Left colon (tissue), 2 donors: ENCODE results near the gene LAMC1. TPM values are rescaled to one million over a fixed set of nuclear protein-coding genes. Genes with fewer than 3 reads are reported as not detected.

Experiments
- ATAC-seq: fragments of 200-7000 bp; cut with Tn5 transposase; one replicate; pipeline ENCODE4 v1.9.1; 2020; ENCODE audit warnings: mild to moderate bottlenecking, moderate library complexity
- DNase-seq, 2 donors: peaks; one replicate each; pipeline ENCODE4 v3.0.0-alpha.2; 2020
- intact Hi-C, 2 donors: fragments of 100-400 bp; cut with DNase I in 1 of 2; cut with micrococcal nuclease in 1 of 2; formaldehyde crosslinking; loops; one replicate each; pipeline versions ENCODE4 v1.11.2 to v1.14.0; 2022; cut with DNase I, micrococcal nuclease
- long read RNA-seq: library from polyadenylated mRNA; unstranded; transcript quantifications from one replicate; pipeline ENCODE4 v2.0.0, GENCODE V29; 2021
- total RNA-seq, 2 donors: library from RNA; stranded (reverse); fragmentation: NEBNext Ultra II Directional; extraction: Animal tissue kit (Norgen Biotek cat#: 25700); gene quantifications; one replicate each; pipeline ENCODE4 v1.2.1, GENCODE V29; 2021
- donor health status: DM: no; HTN: no; CAD: no.
- donor health status: DM: yes; HTN: yes; CAD: no.

LAMC1 gene
- total RNA-seq, result 10 to 100 TPM; 32.3 to 54.8 TPM
- long read RNA-seq, full-length matches to known transcripts, result 4 of 24 reads
- long read RNA-seq, partial matches to known transcripts, result 18 of 24 reads
- long read RNA-seq, other reads (novel, unspliced or antisense), result 2 of 24 reads

- intact Hi-C loops, result no loop called here
These were observed at the start of gene LAMC1 for GRCh38 chr1:183023146-183023600. Gene LAMC1, plus strand, starts transcription at chr1:183023420. Its CDS starts 297 bp downstream, at chr1:183023717.

GRCh38 chr1:182974506-182975191 lies 48.6 kb upstream of the LAMC1 start:
- ATAC-seq (no peak), DNase-seq (no peak)
- intact Hi-C loops, result no loop called here

More at GRCh38 chr1:183023146-183023600, at the start of gene LAMC1:
- DNase-seq (peak; percentile 58 to 66), ATAC-seq (peak; percentile 66)

GRCh38 chr1:182977480-182977879 lies 45.7 kb upstream of the LAMC1 start:
- intact Hi-C loops, result no loop called here
- no peak for ATAC-seq
- no peak for DNase-seq

GRCh38 chr1:182978151-182978853 lies 44.9 kb upstream of the LAMC1 start:
- DNase-seq (no peak), ATAC-seq (no peak)
- intact Hi-C loops, result no loop called here

GRCh38 chr1:182984138-182984537 lies 39.1 kb upstream of the LAMC1 start:
- DNase-seq, result no peak
- no peak for ATAC-seq
- intact Hi-C loops, result no loop called here

GRCh38 chr1:182984621-182985020 lies 38.6 kb upstream of the LAMC1 start:
- intact Hi-C loops, result no loop called here
- ATAC-seq (no peak), DNase-seq (no peak)

- no peak for ATAC-seq
- intact Hi-C loops, result no loop called here
These were observed 37.3 kb upstream of the LAMC1 start for GRCh38 chr1:182985876-182986275.

GRCh38 chr1:182990413-182991144 lies 32.6 kb upstream of the LAMC1 start:
- no peak for DNase-seq
- intact Hi-C loops, result no loop called here
- no peak for ATAC-seq

More at GRCh38 chr1:182985876-182986275, 37.3 kb upstream of the LAMC1 start:
- no peak for DNase-seq

- intact Hi-C loops, result no loop called here
These were observed 29.5 kb upstream of the LAMC1 start for GRCh38 chr1:182993746-182994145.

GRCh38 chr1:182995894-182996293 lies 27.3 kb upstream of the LAMC1 start:
- intact Hi-C loops, result no loop called here
- DNase-seq, result no peak
- no peak for ATAC-seq

More at GRCh38 chr1:182993746-182994145, 29.5 kb upstream of the LAMC1 start:
- DNase-seq, result no peak
- no peak for ATAC-seq

- intact Hi-C loops, result no loop called here
These were observed 26.4 kb upstream of the LAMC1 start for GRCh38 chr1:182996816-182997215.

GRCh38 chr1:182998482-182998881 lies 24.7 kb upstream of the LAMC1 start:
- DNase-seq (no peak), ATAC-seq (no peak)
- intact Hi-C loops, result no loop called here

More at GRCh38 chr1:182996816-182997215, 26.4 kb upstream of the LAMC1 start:
- no peak for ATAC-seq
- DNase-seq, result no peak

- DNase-seq (no peak), ATAC-seq (no peak)
- intact Hi-C loops, result no loop called here
These were observed 22.9 kb upstream of the LAMC1 start for GRCh38 chr1:183000167-183000962.

GRCh38 chr1:183002267-183002666 lies 21.0 kb upstream of the LAMC1 start:
- DNase-seq (no peak), ATAC-seq (no peak)
- intact Hi-C loops, result no loop called here

GRCh38 chr1:183002797-183003196 lies 20.4 kb upstream of the LAMC1 start:
- no peak for ATAC-seq
- intact Hi-C loops, result no loop called here
- no peak for DNase-seq

GRCh38 chr1:183003203-183003602 lies 20.0 kb upstream of the LAMC1 start:
- no peak for DNase-seq

GRCh38 chr1:183004141-183004540 lies 19.1 kb upstream of the LAMC1 start:
- DNase-seq, result no peak
- intact Hi-C loops, result no loop called here
- no peak for ATAC-seq

More at GRCh38 chr1:183003203-183003602, 20.0 kb upstream of the LAMC1 start:
- no peak for ATAC-seq
- intact Hi-C loops, result no loop called here

- DNase-seq (no peak), ATAC-seq (no peak)
- intact Hi-C loops, result loop anchor here in 1 of 2 donors (10.0 kb wide), 1 partner anchor 47 kb away; no protein-coding TSS in a partner anchor
These were observed 11.4 kb upstream of the LAMC1 start for GRCh38 chr1:183011859-183012258.
